OCI-LY3 (cell line): Measurements from ENCODE around the gene GALNT2.

ENCODE experiments used
- EZH2phosphoT487 ChIP-seq: fragments of 200-600 bp; shearing (Covaris generic); IDR thresholded peaks from 2 replicates; pipeline ENCODE4 v1.6.1; 2018; ENCODE audit warnings: antibody characterized with exemption, mixed run types, low read depth
- TF ChIP-seq, protein P1 (sequence below): fragments of 200-600, 300-600 bp; sonication (generic); IDR thresholded peaks from 2 replicates; pipeline ENCODE4 v1.5.1; 2014; ENCODE audit warnings: antibody characterized with exemption, low read length, low read depth

DNA sequence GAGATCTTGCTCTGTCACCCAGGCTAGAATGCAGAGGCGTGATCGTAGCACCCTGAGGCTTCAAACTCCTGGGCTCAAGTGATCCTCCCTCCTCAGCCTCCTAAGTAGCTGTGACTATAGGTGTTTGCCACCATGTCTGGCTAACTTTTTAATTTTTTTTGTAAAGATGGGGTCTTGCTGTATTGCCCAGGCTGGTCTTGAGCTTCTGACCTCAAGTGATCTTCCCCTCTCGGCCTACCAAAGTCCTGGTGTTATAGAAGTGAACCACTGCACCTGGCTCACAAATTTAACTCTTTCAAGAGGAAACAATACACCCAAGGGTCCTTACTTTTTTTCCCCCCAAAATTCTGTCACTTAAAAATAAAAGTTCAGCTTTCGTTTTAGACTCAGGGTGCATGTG, 62.3 kb downstream of the GALNT2 start:
- TF ChIP-seq, protein P1, sequence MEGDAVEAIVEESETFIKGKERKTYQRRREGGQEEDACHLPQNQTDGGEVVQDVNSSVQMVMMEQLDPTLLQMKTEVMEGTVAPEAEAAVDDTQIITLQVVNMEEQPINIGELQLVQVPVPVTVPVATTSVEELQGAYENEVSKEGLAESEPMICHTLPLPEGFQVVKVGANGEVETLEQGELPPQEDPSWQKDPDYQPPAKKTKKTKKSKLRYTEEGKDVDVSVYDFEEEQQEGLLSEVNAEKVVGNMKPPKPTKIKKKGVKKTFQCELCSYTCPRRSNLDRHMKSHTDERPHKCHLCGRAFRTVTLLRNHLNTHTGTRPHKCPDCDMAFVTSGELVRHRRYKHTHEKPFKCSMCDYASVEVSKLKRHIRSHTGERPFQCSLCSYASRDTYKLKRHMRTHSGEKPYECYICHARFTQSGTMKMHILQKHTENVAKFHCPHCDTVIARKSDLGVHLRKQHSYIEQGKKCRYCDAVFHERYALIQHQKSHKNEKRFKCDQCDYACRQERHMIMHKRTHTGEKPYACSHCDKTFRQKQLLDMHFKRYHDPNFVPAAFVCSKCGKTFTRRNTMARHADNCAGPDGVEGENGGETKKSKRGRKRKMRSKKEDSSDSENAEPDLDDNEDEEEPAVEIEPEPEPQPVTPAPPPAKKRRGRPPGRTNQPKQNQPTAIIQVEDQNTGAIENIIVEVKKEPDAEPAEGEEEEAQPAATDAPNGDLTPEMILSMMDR: no peak
- TF ChIP-seq EZH2phosphoT487: no peak
